ENCODE data around the gene SIK3.

DNA sequence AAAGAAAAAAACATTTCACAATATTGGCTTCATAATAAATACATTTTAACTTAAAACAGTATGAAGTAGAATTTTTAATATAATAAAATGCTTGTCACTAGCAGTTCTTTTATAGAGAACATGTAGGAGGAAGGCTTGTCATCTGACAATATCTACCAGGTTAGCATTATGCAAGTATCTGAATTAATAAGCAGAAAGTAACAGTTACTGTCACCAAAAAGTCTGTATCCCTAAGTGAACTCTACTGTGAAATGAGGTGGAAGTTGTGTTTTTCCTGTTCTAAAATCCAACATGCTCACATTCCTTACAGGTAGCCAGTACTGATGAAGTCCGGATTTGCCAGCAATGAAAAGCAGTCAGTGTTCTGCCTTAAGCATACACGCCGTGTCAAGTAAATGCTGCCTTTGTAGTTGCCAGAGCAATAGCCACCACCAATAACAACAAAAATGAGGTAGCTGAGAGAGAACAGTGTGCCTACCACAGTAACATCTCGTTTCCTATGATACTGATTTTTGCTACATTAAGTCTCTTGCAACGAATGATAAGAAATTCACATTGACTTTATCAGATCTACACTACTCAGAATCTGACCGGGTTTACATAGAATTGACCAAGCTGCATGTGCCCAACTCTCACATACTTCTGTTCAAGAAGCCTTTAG is 95.5 kb downstream of the SIK3 start:
- TF ChIP-seq, protein P1, sequence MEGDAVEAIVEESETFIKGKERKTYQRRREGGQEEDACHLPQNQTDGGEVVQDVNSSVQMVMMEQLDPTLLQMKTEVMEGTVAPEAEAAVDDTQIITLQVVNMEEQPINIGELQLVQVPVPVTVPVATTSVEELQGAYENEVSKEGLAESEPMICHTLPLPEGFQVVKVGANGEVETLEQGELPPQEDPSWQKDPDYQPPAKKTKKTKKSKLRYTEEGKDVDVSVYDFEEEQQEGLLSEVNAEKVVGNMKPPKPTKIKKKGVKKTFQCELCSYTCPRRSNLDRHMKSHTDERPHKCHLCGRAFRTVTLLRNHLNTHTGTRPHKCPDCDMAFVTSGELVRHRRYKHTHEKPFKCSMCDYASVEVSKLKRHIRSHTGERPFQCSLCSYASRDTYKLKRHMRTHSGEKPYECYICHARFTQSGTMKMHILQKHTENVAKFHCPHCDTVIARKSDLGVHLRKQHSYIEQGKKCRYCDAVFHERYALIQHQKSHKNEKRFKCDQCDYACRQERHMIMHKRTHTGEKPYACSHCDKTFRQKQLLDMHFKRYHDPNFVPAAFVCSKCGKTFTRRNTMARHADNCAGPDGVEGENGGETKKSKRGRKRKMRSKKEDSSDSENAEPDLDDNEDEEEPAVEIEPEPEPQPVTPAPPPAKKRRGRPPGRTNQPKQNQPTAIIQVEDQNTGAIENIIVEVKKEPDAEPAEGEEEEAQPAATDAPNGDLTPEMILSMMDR (IDR thresholded peaks at IDR 0.05) = no peak
- TF ChIP-seq NR3C1 (CRISPR knock-in tag; conservative IDR thresholded peaks at IDR 0.05; ENCODE audit: low read depth) = no peak
- TF ChIP-seq ZNF423 (CRISPR knock-in tag; IDR thresholded peaks at IDR 0.05) = no peak
- TF ChIP-seq ETV6 (CRISPR knock-in tag; IDR thresholded peaks at IDR 0.05) = no peak
- TF ChIP-seq, protein P2, sequence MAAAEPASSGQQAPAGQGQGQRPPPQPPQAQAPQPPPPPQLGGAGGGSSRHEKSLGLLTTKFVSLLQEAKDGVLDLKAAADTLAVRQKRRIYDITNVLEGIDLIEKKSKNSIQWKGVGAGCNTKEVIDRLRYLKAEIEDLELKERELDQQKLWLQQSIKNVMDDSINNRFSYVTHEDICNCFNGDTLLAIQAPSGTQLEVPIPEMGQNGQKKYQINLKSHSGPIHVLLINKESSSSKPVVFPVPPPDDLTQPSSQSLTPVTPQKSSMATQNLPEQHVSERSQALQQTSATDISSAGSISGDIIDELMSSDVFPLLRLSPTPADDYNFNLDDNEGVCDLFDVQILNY (CRISPR knock-in tag; IDR thresholded peaks at IDR 0.05) = no peak
- TF ChIP-seq, protein P3, sequence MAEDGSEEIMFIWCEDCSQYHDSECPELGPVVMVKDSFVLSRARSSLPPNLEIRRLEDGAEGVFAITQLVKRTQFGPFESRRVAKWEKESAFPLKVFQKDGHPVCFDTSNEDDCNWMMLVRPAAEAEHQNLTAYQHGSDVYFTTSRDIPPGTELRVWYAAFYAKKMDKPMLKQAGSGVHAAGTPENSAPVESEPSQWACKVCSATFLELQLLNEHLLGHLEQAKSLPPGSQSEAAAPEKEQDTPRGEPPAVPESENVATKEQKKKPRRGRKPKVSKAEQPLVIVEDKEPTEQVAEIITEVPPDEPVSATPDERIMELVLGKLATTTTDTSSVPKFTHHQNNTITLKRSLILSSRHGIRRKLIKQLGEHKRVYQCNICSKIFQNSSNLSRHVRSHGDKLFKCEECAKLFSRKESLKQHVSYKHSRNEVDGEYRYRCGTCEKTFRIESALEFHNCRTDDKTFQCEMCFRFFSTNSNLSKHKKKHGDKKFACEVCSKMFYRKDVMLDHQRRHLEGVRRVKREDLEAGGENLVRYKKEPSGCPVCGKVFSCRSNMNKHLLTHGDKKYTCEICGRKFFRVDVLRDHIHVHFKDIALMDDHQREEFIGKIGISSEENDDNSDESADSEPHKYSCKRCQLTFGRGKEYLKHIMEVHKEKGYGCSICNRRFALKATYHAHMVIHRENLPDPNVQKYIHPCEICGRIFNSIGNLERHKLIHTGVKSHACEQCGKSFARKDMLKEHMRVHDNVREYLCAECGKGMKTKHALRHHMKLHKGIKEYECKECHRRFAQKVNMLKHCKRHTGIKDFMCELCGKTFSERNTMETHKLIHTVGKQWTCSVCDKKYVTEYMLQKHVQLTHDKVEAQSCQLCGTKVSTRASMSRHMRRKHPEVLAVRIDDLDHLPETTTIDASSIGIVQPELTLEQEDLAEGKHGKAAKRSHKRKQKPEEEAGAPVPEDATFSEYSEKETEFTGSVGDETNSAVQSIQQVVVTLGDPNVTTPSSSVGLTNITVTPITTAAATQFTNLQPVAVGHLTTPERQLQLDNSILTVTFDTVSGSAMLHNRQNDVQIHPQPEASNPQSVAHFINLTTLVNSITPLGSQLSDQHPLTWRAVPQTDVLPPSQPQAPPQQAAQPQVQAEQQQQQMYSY (CRISPR knock-in tag; IDR thresholded peaks at IDR 0.05) = no peak
- no peak for TF ChIP-seq JUN (CRISPR knock-in tag; IDR thresholded peaks at IDR 0.05)
- TF ChIP-seq, protein P4, sequence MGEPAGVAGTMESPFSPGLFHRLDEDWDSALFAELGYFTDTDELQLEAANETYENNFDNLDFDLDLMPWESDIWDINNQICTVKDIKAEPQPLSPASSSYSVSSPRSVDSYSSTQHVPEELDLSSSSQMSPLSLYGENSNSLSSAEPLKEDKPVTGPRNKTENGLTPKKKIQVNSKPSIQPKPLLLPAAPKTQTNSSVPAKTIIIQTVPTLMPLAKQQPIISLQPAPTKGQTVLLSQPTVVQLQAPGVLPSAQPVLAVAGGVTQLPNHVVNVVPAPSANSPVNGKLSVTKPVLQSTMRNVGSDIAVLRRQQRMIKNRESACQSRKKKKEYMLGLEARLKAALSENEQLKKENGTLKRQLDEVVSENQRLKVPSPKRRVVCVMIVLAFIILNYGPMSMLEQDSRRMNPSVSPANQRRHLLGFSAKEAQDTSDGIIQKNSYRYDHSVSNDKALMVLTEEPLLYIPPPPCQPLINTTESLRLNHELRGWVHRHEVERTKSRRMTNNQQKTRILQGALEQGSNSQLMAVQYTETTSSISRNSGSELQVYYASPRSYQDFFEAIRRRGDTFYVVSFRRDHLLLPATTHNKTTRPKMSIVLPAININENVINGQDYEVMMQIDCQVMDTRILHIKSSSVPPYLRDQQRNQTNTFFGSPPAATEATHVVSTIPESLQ (CRISPR knock-in tag; IDR thresholded peaks at IDR 0.05) = no peak
- TF ChIP-seq, protein P5, sequence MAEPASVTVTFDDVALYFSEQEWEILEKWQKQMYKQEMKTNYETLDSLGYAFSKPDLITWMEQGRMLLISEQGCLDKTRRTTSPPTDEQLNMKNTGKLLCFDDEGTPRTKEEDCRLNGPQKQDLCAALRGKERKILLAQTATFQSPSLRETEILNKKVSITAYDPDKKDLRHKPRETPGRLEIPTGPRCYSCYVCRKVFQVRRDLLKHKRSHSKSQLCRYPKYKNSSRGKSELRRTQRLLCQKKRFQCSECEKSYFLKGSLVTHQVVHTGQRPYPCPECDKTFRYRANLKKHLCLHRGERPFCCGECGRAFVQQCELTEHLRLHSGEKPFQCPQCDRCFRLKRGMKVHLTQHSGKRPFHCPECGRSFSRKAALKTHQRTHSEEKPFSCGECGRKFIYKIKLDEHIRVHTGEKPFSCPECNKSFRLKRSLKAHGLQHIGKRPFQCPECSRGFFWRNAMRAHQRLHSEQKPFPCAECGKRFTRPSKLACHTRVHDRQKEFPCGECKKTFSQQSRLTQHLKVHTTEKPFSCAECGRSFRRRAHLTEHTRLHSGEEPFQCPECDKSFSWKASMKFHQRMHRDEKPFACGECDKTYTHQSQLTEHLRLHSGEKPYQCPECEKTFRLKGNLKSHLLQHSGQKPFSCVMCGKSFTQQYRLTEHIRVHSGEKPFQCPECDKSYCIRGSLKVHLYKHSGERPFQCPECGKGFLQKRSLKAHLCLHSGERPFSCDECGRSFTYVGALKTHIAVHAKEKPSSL (CRISPR knock-in tag; conservative IDR thresholded peaks at IDR 0.05) = no peak
- no peak for TF ChIP-seq CREB1 (CRISPR knock-in tag; IDR thresholded peaks at IDR 0.05)

Measured in WTC11 (cell line).